Gastrocnemius medialis (tissue), 4 donors: Measurements from ENCODE around the gene ITGA11.

ENCODE experiments used
- CTCF ChIP-seq, 5 experiments: fragments of 450-650 bp in 3 of 5; fragments of 200-600 bp in 2 of 5; sonication (generic) in 2 of 5; IDR thresholded peaks in 4 of 5; conservative IDR thresholded peaks in 1 of 5; 1 replicate in 4 of 5; 2 replicates in 1 of 5; pipeline ENCODE4 v1.5.1; 2016 to 2019; ENCODE audit warnings: antibody characterized with exemption in 5 of 5, mild to moderate bottlenecking in 3 of 5, moderate library complexity in 3 of 5
- POLR2A ChIP-seq, 2 donors: fragments of 450-650 bp; IDR thresholded peaks; one replicate each; pipeline ENCODE4 v1.6.1; 2017; ENCODE audit warnings: antibody characterized with exemption in 2 of 2, mild to moderate bottlenecking in 2 of 2, moderate library complexity in 2 of 2

- TF ChIP-seq CTCF (IDR thresholded peaks at IDR 0.05 in 4 of 5, conservative IDR thresholded peaks at IDR 0.05 in 1 of 5) (no peak), POLR2A (IDR thresholded peaks at IDR 0.05) (no peak)
These were observed 51.5 kb downstream of the ITGA11 start for GRCh38 chr15:68380456-68380855.
